Right renal cortex interstitium (tissue), 3 donors: ENCODE data around the gene DCAF7. TPM values are rescaled to one million over a fixed set of nuclear protein-coding genes. Genes with fewer than 3 reads are reported as not detected.

Experiments
- DNase-seq, 3 donors: peaks; one replicate each; pipeline ENCODE4 v3.0.0-alpha.2; 2013; ENCODE audit warnings: low read depth in 3 of 3, low spot score in 2 of 3
- polyA plus RNA-seq, 3 donors: library from polyadenylated mRNA; unstranded; fragments of 120-200 nt; gene quantifications; one replicate each; pipeline ENCODE4 v1.2.1, GENCODE V29; 2013; ENCODE audit not compliant: insufficient read length in 3 of 3

The DCAF7 gene
- polyA plus RNA-seq, 3 donors: 107 to 117 (median 112) TPM

- no peak for DNase-seq
These were observed 73.7 kb downstream of the DCAF7 start for GRCh38 chr17:63623786-63624530.

- no peak for DNase-seq
These were observed 74.2 kb downstream of the DCAF7 start for GRCh38 chr17:63624531-63624880.

- no peak for DNase-seq
These were observed 76.4 kb downstream of the DCAF7 start for GRCh38 chr17:63626551-63627180.

- DNase-seq: no peak
These were observed 79.3 kb downstream of the DCAF7 start for GRCh38 chr17:63629627-63630026.

- no peak for DNase-seq
These were observed 80.8 kb downstream of the DCAF7 start for GRCh38 chr17:63631062-63631461.

- no peak for DNase-seq
These were observed 81.3 kb downstream of the DCAF7 start for GRCh38 chr17:63631626-63632025.

- DNase-seq: no peak
These were observed 83.5 kb downstream of the DCAF7 start for GRCh38 chr17:63633742-63634141.

GRCh38 chr17:63634163-63634562 is 83.9 kb downstream of the DCAF7 start:
- DNase-seq: no peak

- DNase-seq: no peak
These were observed 84.5 kb downstream of the DCAF7 start for GRCh38 chr17:63634816-63635215.

GRCh38 chr17:63635290-63635689 is 85.0 kb downstream of the DCAF7 start:
- DNase-seq: no peak

GRCh38 chr17:63635787-63636186 is 85.5 kb downstream of the DCAF7 start:
- DNase-seq: no peak

- DNase-seq: no peak
These were observed 88.8 kb downstream of the DCAF7 start for GRCh38 chr17:63639125-63639524.

- no peak for DNase-seq
These were observed 89.8 kb downstream of the DCAF7 start for GRCh38 chr17:63640038-63640437.

GRCh38 chr17:63641692-63642448 is 91.6 kb downstream of the DCAF7 start:
- no peak for DNase-seq

Other genes starting within 250 kb of the DCAF7 start
- gene CYB561, start 104.2 kb upstream of the DCAF7 start, polyA plus RNA-seq: 10 to 100 TPM; 21.2 to 28.3 (median 26.6) TPM
- gene ACE, start 73.4 kb upstream of the DCAF7 start, polyA plus RNA-seq: 10 to 100 TPM; 12.7 to 15.1 (median 12.7) TPM
- 1 to 10 TPM; 1.3 to 2.0 (median 1.7) TPM for gene KCNH6, start 27.1 kb upstream of the DCAF7 start, polyA plus RNA-seq
- gene TACO1, start 50.4 kb downstream of the DCAF7 start, polyA plus RNA-seq: 10 to 100 TPM; 27.1 to 28.2 (median 27.7) TPM
- 10 to 100 TPM; 26.3 to 27.9 (median 27.2) TPM for gene MAP3K3, start 71.9 kb downstream of the DCAF7 start, polyA plus RNA-seq
- 10 to 100 TPM; 21.5 to 23.1 (median 22.3) TPM for gene LIMD2, start 149.6 kb downstream of the DCAF7 start, polyA plus RNA-seq
- 10 to 100 TPM; 41.0 to 43.9 (median 41.8) TPM for gene STRADA, start 191.3 kb downstream of the DCAF7 start, polyA plus RNA-seq
- gene CCDC47, start 223.1 kb downstream of the DCAF7 start, polyA plus RNA-seq: 100 to 1,000 TPM; 116 to 129 (median 127) TPM
- 100 to 1,000 TPM; 154 to 189 (median 172) TPM for gene DDX42, start 223.7 kb downstream of the DCAF7 start, polyA plus RNA-seq